ENCODE results near the gene PIK3C2G.

DNA sequence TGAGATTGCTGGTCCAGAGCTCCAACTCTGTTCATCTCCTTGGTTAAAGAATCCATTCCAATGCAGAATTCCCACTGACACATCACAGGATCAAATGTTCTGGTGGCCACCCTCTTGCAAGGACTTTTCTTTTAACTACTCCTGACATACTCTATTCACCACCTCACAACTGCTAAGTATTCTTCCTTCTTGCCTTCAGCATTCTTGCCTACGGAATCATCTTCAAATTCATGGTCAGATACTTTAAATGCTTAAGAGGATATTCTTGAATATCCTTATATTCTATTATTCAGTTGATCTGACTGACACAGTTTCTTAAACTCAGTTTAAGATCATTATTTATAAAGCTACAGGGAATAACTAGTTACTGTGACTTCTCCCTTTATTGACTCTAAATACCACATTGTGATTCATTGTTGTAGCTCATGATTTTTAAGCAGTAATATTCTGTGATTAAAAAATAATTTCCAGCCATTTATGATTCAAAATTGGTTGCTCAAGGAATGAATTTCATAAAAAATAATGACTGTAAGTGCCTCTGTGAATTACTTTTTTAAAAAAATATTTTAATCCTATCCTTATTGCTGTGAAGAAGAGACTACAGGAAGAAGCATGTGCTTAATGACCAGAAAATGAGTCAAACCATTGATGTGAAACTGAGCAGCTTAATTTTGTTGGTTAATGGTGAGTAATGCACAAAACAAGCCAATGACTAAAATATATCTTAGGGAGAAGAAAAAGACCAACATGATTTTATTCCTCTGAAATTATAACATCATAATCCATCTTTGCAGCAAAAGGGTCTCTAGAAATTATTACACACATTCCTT, 207.1 kb downstream of the PIK3C2G start:
- TF ChIP-seq, protein P1, sequence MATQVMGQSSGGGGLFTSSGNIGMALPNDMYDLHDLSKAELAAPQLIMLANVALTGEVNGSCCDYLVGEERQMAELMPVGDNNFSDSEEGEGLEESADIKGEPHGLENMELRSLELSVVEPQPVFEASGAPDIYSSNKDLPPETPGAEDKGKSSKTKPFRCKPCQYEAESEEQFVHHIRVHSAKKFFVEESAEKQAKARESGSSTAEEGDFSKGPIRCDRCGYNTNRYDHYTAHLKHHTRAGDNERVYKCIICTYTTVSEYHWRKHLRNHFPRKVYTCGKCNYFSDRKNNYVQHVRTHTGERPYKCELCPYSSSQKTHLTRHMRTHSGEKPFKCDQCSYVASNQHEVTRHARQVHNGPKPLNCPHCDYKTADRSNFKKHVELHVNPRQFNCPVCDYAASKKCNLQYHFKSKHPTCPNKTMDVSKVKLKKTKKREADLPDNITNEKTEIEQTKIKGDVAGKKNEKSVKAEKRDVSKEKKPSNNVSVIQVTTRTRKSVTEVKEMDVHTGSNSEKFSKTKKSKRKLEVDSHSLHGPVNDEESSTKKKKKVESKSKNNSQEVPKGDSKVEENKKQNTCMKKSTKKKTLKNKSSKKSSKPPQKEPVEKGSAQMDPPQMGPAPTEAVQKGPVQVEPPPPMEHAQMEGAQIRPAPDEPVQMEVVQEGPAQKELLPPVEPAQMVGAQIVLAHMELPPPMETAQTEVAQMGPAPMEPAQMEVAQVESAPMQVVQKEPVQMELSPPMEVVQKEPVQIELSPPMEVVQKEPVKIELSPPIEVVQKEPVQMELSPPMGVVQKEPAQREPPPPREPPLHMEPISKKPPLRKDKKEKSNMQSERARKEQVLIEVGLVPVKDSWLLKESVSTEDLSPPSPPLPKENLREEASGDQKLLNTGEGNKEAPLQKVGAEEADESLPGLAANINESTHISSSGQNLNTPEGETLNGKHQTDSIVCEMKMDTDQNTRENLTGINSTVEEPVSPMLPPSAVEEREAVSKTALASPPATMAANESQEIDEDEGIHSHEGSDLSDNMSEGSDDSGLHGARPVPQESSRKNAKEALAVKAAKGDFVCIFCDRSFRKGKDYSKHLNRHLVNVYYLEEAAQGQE (IDR thresholded peaks at IDR 0.05): no peak
- TF ChIP-seq, protein P2, sequence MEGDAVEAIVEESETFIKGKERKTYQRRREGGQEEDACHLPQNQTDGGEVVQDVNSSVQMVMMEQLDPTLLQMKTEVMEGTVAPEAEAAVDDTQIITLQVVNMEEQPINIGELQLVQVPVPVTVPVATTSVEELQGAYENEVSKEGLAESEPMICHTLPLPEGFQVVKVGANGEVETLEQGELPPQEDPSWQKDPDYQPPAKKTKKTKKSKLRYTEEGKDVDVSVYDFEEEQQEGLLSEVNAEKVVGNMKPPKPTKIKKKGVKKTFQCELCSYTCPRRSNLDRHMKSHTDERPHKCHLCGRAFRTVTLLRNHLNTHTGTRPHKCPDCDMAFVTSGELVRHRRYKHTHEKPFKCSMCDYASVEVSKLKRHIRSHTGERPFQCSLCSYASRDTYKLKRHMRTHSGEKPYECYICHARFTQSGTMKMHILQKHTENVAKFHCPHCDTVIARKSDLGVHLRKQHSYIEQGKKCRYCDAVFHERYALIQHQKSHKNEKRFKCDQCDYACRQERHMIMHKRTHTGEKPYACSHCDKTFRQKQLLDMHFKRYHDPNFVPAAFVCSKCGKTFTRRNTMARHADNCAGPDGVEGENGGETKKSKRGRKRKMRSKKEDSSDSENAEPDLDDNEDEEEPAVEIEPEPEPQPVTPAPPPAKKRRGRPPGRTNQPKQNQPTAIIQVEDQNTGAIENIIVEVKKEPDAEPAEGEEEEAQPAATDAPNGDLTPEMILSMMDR (IDR thresholded peaks at IDR 0.05; ENCODE audit: low read depth, low read length, missing input control): no peak
- TF ChIP-seq, protein P3, sequence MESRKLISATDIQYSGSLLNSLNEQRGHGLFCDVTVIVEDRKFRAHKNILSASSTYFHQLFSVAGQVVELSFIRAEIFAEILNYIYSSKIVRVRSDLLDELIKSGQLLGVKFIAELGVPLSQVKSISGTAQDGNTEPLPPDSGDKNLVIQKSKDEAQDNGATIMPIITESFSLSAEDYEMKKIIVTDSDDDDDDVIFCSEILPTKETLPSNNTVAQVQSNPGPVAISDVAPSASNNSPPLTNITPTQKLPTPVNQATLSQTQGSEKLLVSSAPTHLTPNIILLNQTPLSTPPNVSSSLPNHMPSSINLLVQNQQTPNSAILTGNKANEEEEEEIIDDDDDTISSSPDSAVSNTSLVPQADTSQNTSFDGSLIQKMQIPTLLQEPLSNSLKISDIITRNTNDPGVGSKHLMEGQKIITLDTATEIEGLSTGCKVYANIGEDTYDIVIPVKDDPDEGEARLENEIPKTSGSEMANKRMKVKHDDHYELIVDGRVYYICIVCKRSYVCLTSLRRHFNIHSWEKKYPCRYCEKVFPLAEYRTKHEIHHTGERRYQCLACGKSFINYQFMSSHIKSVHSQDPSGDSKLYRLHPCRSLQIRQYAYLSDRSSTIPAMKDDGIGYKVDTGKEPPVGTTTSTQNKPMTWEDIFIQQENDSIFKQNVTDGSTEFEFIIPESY (IDR thresholded peaks at IDR 0.05): no peak
- no peak for TF ChIP-seq TAF1 (conservative IDR thresholded peaks at IDR 0.05)
- no peak for TF ChIP-seq RXRA (IDR thresholded peaks at IDR 0.05)
- TF ChIP-seq GABPA (IDR thresholded peaks at IDR 0.05 in 1 of 2, conservative IDR thresholded peaks at IDR 0.05 in 1 of 2): no peak
- no peak for TF ChIP-seq FOXA1 (IDR thresholded peaks at IDR 0.05)
- no peak for TF ChIP-seq JUND (IDR thresholded peaks at IDR 0.05)
- TF ChIP-seq EGR1 (IDR thresholded peaks at IDR 0.05; ENCODE audit: low read depth in 2 of 2): no peak
